Activated CD4-positive, alpha-beta T cell treated with anti-CD3 and anti-CD28 coated beads, Interleukin-10, Interleukin-2, amounts not matched to agents 100 ng/mL and 50 ng/mL, durations not matched to agents 16 hours and 8 hours (primary cell): Measurements from ENCODE around the gene INTS3.
"Not testable (repeated sequence)": the region's sequence is repeated elsewhere in the genome, so short reads cannot be mapped to it uniquely, and the experiment has no call there.

Source experiments
- DNase-seq: peaks from one replicate; pipeline ENCODE4 v3.0.0-alpha.2; 2020

The INTS3 gene

GRCh38 chr1:153699768-153700167, 28.1 kb upstream of the INTS3 start:
- no peak for DNase-seq

GRCh38 chr1:153705484-153705883, 22.4 kb upstream of the INTS3 start:
- no peak for DNase-seq

GRCh38 chr1:153711026-153711425, 16.8 kb upstream of the INTS3 start:
- no peak for DNase-seq

DNA sequence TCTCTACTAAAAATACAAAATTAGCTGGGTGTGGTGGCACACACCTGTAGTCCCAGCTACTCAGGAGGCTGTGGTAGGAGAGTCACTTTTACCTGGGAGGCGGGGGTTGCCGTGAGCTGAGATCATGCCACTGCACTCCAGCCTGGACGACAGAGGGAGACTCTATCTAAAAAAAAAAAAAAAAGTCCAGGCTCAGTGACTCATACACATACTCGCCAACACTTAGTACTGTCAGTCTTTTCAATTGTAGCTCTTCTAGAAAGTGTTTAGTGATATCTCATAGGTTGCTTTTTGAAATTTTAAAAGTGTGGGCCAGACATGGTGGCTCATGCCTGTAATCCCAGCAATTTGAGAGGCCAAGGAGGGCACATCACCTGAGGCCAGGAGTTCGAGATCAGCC, 11.6 kb upstream of the INTS3 start:
- not testable (repeated sequence) for DNase-seq

GRCh38 chr1:153717330-153717729, 10.5 kb upstream of the INTS3 start:
- DNase-seq = peak; percentile 61

DNA sequence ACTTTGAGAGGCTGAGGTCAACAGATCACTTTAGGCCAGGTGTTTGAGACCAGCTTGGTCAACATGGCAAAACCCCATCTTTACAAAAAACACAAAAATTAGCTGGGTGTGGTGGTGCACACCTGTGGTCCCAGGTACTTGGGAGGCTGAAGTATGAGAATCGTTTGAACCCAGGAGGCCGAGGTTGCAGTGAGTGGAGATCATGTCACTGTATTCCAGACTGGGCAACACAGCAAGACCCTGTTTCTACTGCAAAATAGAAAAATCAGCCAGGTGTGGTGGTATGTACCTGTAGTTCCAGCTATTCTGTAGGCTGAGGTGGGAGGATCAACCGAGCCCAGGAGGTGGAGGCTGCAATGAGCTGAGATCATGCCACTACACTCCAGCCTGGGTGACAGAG, 4.2 kb upstream of the INTS3 start:
- no peak for DNase-seq

- not testable (repeated sequence) for DNase-seq
Observed at GRCh38 chr1:153724634-153725033, 3.2 kb upstream of the INTS3 start.

GRCh38 chr1:153728305-153729066, 636 bp downstream of the INTS3 start:
- DNase-seq = peak; percentile 25

GRCh38 chr1:153730468-153730988, 2.7 kb downstream of the INTS3 start:
- no peak for DNase-seq

GRCh38 chr1:153733970-153734369, 6.1 kb downstream of the INTS3 start:
- no peak for DNase-seq

DNA sequence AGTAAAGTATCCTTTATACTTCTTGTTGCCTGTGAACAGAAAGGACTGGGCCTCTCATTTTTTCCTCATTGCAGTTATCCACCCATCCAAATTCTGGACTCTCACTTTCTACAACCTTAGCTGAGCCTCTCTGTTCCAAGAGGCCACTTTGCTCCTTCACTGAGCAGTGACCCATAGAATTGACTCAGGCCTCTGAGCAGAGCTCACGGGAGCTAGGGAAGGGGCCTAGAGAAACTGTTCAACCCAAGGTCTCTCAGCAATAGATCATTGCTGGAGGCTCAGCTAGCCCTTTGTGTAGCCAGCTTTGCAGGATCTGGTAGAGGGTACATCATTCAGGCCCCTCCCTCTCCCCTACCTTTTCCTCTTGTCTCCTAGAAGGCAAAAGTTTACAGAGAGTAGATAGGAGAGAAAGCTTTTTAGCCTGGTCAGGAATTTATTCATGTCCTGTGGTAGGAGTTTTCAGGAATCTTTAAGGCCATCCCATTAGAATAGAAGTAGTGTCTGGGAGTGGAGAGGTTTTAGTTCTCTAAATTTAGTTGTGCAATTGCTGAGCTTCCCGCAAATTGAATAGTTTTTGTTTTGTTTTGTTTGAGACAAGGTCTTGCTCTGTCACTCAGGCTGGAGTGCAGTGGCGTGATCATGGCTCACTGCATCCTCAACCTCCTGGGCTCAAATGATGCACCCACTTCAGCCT, 6.7 kb downstream of the INTS3 start:
- DNase-seq = no peak

- DNase-seq = no peak
Observed at GRCh38 chr1:153735090-153735420, 7.2 kb downstream of the INTS3 start.

DNA sequence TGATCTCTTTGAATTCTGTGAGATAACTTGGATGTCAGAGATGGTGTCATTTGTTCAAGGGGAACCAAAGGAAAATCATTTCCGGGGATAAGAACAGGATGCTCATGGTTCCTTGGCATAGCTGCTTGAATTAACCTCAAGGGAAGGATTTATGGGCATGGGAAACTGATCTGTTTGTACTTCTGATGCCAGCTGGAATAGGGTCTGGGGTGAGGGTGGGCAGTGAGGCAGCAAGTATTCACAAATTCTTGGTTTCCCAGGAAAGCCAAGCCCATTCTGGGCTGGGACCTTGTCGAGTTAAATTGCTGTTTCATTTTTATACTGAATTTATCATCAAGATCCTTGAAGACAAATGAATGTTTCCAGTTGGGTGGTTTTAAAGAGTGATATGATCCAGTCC, 14.1 kb downstream of the INTS3 start:
- DNase-seq = no peak

GRCh38 chr1:153742411-153743142, 14.7 kb downstream of the INTS3 start:
- no peak for DNase-seq

DNA sequence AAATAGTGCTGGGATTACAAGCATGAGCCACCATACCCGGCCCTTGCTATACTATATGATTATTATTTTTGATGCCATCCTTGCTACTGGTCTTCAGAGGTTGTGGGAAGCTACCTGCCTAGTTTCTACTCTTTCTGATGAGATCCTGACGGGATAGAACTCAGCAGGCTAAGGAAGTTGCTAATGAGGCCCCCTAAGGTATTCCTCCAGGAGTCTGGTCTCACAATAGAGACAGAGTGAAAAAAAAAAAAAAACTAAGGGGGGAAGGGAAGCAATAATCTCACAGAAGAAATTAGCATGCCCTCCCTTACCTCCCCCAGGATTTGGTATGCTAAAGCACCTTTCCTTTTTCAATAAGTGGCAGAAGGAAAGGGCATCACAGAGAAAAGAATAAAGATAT, 17.6 kb downstream of the INTS3 start:
- no peak for DNase-seq

DNA sequence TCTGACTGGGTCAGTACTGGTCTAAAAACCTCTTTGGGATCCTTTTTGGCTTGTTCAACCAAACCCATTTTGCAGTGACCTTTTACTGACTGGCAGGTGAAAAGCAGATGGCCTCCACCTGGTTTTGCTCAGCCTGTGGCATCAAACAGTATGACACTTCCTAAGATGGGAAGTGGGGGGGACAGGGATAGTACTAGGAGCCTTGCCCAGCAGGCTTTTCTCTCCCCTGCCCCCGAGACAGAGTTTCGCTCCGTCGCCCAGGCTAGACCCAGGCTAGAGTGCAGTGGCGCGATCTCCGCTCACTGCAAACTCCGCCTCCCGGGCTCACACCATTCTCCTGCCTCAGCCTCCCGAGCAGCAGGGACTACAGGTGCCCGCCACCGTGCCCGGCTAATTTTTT, 18.3 kb downstream of the INTS3 start:
- no peak for DNase-seq

- DNase-seq = no peak
Observed at GRCh38 chr1:153748903-153749302, 21.1 kb downstream of the INTS3 start.

- peak; percentile 88 for DNase-seq
Observed at GRCh38 chr1:153749408-153750005, 21.7 kb downstream of the INTS3 start.

- DNase-seq = no peak
Observed at GRCh38 chr1:153750026-153750995, 22.5 kb downstream of the INTS3 start.

- no peak for DNase-seq
Observed at GRCh38 chr1:153752072-153752471, 24.2 kb downstream of the INTS3 start.

DNA sequence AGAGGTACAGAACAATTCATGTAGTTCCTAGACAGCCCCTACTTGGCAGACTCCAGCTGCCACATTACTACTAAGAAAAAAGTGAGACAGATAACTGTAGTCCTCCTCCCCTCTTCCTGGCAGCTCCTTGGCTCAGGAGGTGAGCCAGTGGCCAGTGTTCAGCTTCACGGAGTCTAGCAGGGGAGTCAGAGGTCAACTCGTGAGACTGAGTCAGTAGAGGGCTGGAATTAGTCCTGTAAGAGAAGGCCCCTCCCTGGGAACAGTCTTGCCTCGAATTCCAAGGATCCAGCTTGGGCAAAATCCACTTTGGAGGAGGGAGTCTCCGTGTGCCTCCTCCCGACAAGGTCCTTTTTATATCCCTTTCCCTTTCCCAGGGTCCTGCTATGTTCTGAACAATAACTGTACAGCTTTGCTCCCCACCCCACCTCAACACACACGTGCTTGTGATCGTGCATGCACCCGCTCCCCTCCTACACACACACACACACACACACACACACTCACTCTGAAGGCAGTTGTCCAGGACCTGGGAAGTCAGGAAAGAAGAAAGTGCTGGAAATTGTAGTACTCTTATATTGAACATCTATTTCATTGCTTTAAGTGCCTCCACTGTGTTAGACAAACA, 24.8 kb downstream of the INTS3 start:
- DNase-seq = no peak

DNA sequence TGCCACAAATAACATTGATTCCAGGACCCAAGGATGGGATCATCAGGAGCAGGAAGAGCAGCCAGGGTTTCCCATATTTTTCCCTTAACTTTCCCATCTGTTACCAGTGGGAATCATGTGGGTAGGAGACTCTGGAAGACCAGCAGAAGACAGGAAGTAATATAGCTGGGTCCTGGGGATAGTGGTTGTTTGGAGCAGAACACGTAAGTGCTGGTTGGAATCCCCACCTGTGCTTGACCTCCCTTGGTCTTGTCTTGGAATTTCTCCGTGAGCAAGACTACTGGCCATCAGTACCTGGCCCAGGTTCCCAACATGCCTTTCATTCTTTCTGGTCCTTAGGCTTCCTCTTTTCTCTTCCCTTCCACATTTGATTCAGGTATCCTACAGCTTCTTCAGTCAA, 26.4 kb downstream of the INTS3 start:
- DNase-seq = no peak
